B cell (primary cell): Measurements from ENCODE around the gene RFX3. TPM values are rescaled to one million over a fixed set of nuclear protein-coding genes. Genes with fewer than 3 reads are reported as not detected.

Experiments
- ATAC-seq: fragments of 200-7000 bp; cut with Tn5 transposase; one replicate; pipeline ENCODE4 v1.10.0; 2021; ENCODE audit warnings: low read depth, mild to moderate bottlenecking, moderate number of reproducible peaks, moderate library complexity
- CTCF ChIA-PET: fragments of 350-600 bp; sonication (Branson Sonifier 250); formaldehyde crosslinking; loops from one replicate; lab custom pipeline; 2021; ENCODE audit warnings: antibody characterized with exemption, inconsistent platforms; lab: Charles Lee
- POLR2A ChIA-PET: fragments of 350-600 bp; sonication (Branson Sonifier 250); formaldehyde crosslinking; loops from one replicate; lab custom pipeline; 2021; ENCODE audit warnings: antibody characterized with exemption; lab: Charles Lee
- DNase-seq: peaks from one replicate; pipeline ENCODE4 v3.0.0; 2013
- H2AFZ ChIP-seq: 2 replicates; pipeline ENCODE4 v1.6.1; 2012; ENCODE audit warnings: mild to moderate bottlenecking, low read depth, low read length; ENCODE audit not compliant: insufficient read depth, poor library complexity, severe bottlenecking
- H3K27ac ChIP-seq, 2 donors: 1 replicate in 1 of 2; 2 replicates in 1 of 2; pipeline ENCODE4 v1.5.1; 2012 to 2013; ENCODE audit warnings: low read length in 2 of 2, mild to moderate bottlenecking in 2 of 2, moderate library complexity in 1 of 2
- H3K27me3 ChIP-seq, 4 experiments: fragments of 200-600 bp in 1 of 4; sonication (generic) in 1 of 4; replicated peaks in 1 of 4; 1 replicate in 2 of 4; 2 replicates in 2 of 4; pipeline versions ENCODE4 v1.6.1 to v1.7.0; 2013 to 2016; ENCODE audit warnings: low read length in 3 of 4, mild to moderate bottlenecking in 2 of 4, mixed read lengths in 1 of 4, moderate library complexity in 1 of 4; ENCODE audit not compliant: insufficient read depth in 4 of 4, control insufficient read depth in 3 of 4; ENCODE audit errors: control extremely low read depth in 1 of 4
- H3K36me3 ChIP-seq, 2 experiments: replicated peaks in 1 of 2; 1 replicate in 1 of 2; 2 replicates in 1 of 2; pipeline versions ENCODE4 v1.6.1 to v1.7.1; 2013; ENCODE audit warnings: low read length in 1 of 2; ENCODE audit not compliant: insufficient read depth in 2 of 2, control insufficient read depth in 1 of 2; ENCODE audit errors: control extremely low read depth in 1 of 2, extremely low read depth in 1 of 2
- H3K4me1 ChIP-seq, 2 donors: fragments of 200-600 bp in 1 of 2; sonication (generic) in 1 of 2; 1 replicate in 1 of 2; 2 replicates in 1 of 2; pipeline versions ENCODE4 v1.5.1 to v1.6.1; 2013 to 2017; ENCODE audit warnings: low read length in 2 of 2; ENCODE audit not compliant: control insufficient read depth in 2 of 2, insufficient read depth in 2 of 2
- H3K4me2 ChIP-seq: replicated peaks from 2 replicates; pipeline ENCODE3; 2012; ENCODE audit warnings: mild to moderate bottlenecking, low read depth, low read length; ENCODE audit not compliant: poor library complexity, severe bottlenecking
- H3K4me3 ChIP-seq, 5 experiments: fragments of 200-600 bp in 1 of 5; sonication (generic) in 1 of 5; 1 replicate in 3 of 5; 2 replicates in 2 of 5; pipeline versions ENCODE4 v1.5.1 to v1.7.0; 2011 to 2016; ENCODE audit warnings: low read length in 4 of 5, mild to moderate bottlenecking in 4 of 5, low read depth in 2 of 5, control low read depth in 1 of 5, moderate library complexity in 1 of 5; ENCODE audit not compliant: insufficient read depth in 1 of 5; ENCODE audit errors: control extremely low read depth in 1 of 5, extremely low read depth in 1 of 5
- H3K79me2 ChIP-seq: fragments of 200-600 bp; sonication (generic); one replicate; pipeline ENCODE4 v1.6.0; 2016; ENCODE audit warnings: low read length; ENCODE audit not compliant: control insufficient read depth, insufficient read depth
- H3K9ac ChIP-seq: fragments of 200-600 bp; sonication (generic); 2 replicates; pipeline ENCODE4 v1.6.1; 2017; ENCODE audit warnings: mild to moderate bottlenecking, low read length, moderate library complexity
- H3K9me3 ChIP-seq, 3 donors: one replicate each; pipeline versions ENCODE4 v1.6.1 to v1.7.1; 2013; ENCODE audit warnings: low read length in 2 of 3; ENCODE audit not compliant: control insufficient read depth in 2 of 3, insufficient read depth in 1 of 3; ENCODE audit errors: control extremely low read depth in 1 of 3
- H4K20me1 ChIP-seq: 2 replicates; pipeline ENCODE4 v1.6.0; 2012; ENCODE audit warnings: mild to moderate bottlenecking, low read length; ENCODE audit not compliant: insufficient read depth, control insufficient read depth, poor library complexity, severe bottlenecking
- H3K27ac Mint-ChIP-seq: one replicate; pipeline ENCODE4 v1.8.0; 2021; ENCODE audit warnings: mixed read lengths
- H3K27me3 Mint-ChIP-seq: one replicate; pipeline ENCODE4 v1.8.0; 2021; ENCODE audit warnings: mixed read lengths
- H3K4me1 Mint-ChIP-seq: one replicate; pipeline ENCODE4 v1.8.0; 2021; ENCODE audit warnings: mixed read lengths
- H3K4me3 Mint-ChIP-seq: one replicate; pipeline ENCODE4 v1.8.0; 2021; ENCODE audit warnings: mixed read lengths
- H3K9me3 Mint-ChIP-seq: one replicate; pipeline ENCODE4 v1.8.0; 2022; ENCODE audit warnings: mixed read lengths; ENCODE audit not compliant: insufficient read depth
- EZH2 ChIP-seq: IDR thresholded peaks from 2 replicates; pipeline ENCODE4 v1.6.1; 2012; ENCODE audit warnings: borderline replicate concordance, low read depth, mild to moderate bottlenecking, moderate library complexity, low read length; ENCODE audit not compliant: insufficient read depth, poor library complexity, severe bottlenecking
- WGBS: methylation state at CpG from one replicate; pipeline ENCODE4 v1.1.5; 2013; ENCODE audit warnings: missing lambda C conversion rate; ENCODE audit not compliant: insufficient coverage; 5-methylcytosine and 5-hydroxymethylcytosine counted together
- intact Hi-C: fragments of 100-400 bp; cut with micrococcal nuclease; formaldehyde crosslinking; loops from one replicate; pipeline ENCODE4 v1.10.0; 2022
- polyA plus RNA-seq: library from polyadenylated mRNA; depleted of rRNA; stranded (reverse); fragments of >200 nt; gene quantifications from 2 replicates; pipeline ENCODE4 v1.2.3, GENCODE V29; 2012
- total RNA-seq, 2 donors: library from RNA; stranded (reverse); fragments of 120-200 nt in 1 of 2; gene quantifications; 1 replicate in 1 of 2; 2 replicates in 1 of 2; pipeline versions ENCODE4 v1.2.3 to v1.2.4, GENCODE V29; 2013 to 2022
- TF ChIP-seq, protein P1 (sequence below): fragments of 200-600 bp; IDR thresholded peaks from one replicate; pipeline ENCODE4 v1.8.0; 2022; ENCODE audit warnings: antibody characterized with exemption, mild to moderate bottlenecking

RFX3 gene
- total and polyA plus RNA-seq, 2 donors (not counting 1 experiment from before 2014, with no cell fraction given), result 6.1 to 39.1 TPM

DNA sequence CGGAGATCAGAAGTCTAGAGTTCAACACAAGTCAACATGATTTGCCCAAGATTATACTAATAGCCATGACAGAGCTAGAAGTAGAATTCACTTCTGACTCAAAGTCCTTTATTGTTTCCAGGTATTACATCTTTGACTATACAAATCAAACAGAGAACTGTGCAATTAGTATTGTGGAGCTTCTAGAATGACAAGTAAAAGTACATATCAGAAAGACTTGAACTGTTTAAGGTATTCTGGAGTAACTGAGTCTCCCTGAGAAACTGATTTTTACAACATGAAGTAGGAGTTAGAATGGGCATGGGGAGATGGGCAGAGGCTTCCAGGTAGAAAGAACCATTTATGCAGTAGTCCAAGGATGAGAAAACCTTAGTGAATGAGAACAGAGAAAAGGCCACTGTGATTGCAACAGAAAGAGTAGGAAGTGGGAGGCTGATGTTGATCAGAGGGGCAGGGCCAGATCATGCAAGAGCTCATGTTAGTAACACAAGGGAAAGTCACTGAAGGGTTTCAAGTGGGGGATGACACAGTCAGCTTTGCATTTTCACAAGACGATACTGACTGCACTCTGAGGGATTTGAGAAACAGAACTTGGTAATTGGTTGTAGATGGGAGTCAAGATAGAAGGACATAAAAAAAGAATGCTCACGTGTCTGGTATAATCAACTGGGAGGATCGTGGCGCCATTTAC lies 280.7 kb downstream of the RFX3 start:
- Histone ChIP-seq H3K4me1 (no peaks in the 10 kb centered on the region), H3K4me3 (no peak overlapping the region), H3K36me3 (peaks cover 2 to 16% of the 10 kb centered on the region in 2 experiments), H2AFZ (no peak overlapping the region), H3K27me3 (no peaks in the 10 kb centered on the region), H3K9ac (no peak overlapping the region), H3K27ac (no peak overlapping the region), H4K20me1 (no peaks in the 10 kb centered on the region), H3K4me2 (no peak overlapping the region), H3K79me2 (no peaks in the 10 kb centered on the region), H3K9me3 (no peaks in the 10 kb centered on the region)
- Mint-ChIP-seq H3K4me1 (no peaks in the 10 kb centered on the region), H3K4me3 (no peak overlapping the region), H3K9me3 (no peaks in the 10 kb centered on the region), H3K27me3 (no peaks in the 10 kb centered on the region), H3K27ac (no peak overlapping the region)
- DNase-seq (no peak), ATAC-seq (no peak)
- TF ChIP-seq, protein P1, sequence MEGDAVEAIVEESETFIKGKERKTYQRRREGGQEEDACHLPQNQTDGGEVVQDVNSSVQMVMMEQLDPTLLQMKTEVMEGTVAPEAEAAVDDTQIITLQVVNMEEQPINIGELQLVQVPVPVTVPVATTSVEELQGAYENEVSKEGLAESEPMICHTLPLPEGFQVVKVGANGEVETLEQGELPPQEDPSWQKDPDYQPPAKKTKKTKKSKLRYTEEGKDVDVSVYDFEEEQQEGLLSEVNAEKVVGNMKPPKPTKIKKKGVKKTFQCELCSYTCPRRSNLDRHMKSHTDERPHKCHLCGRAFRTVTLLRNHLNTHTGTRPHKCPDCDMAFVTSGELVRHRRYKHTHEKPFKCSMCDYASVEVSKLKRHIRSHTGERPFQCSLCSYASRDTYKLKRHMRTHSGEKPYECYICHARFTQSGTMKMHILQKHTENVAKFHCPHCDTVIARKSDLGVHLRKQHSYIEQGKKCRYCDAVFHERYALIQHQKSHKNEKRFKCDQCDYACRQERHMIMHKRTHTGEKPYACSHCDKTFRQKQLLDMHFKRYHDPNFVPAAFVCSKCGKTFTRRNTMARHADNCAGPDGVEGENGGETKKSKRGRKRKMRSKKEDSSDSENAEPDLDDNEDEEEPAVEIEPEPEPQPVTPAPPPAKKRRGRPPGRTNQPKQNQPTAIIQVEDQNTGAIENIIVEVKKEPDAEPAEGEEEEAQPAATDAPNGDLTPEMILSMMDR, result no peak
- no peak for TF ChIP-seq EZH2
- intact Hi-C loops, result no loop called here
- POLR2A ChIA-PET, result no interaction called here
- WGBS, result no CpG with 5 or more reads among the region's 5 CpGs
- CTCF ChIA-PET, result interaction anchor here (1.4 to 12.5 kb wide), 2 partner anchors 196 to 402 kb away, joined by 3 to 187 read pairs; no protein-coding TSS in a partner anchor

DNA sequence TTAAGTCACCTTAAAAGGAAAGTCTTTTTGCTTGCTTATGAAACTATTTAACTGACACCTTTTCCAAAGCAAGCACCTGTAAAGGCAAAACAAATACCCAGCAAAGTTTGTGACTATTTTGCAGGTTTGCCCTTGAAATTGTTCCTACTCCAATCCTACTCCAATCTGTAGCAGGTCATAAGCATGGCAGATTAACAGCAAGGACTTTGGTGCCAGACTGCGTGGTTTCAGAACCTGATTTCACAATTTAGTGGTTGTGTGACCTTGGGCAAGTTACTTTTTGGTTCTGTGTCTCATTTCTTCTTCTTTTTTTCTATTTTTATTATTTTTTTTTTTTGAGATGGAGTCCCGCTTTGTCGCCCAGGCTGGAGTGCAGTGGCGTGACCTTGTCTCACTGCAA lies 282.1 kb downstream of the RFX3 start:
- Histone ChIP-seq H3K27ac (no peak overlapping the region), H2AFZ (no peak overlapping the region), H3K36me3 (peaks cover 2 to 13% of the 10 kb centered on the region in 2 experiments), H3K4me2 (no peak overlapping the region), H3K27me3 (no peaks in the 10 kb centered on the region), H3K4me3 (no peak overlapping the region), H3K79me2 (no peaks in the 10 kb centered on the region), H3K9ac (no peak overlapping the region), H3K9me3 (no peaks in the 10 kb centered on the region), H4K20me1 (no peaks in the 10 kb centered on the region), H3K4me1 (no peaks in the 10 kb centered on the region)
- Mint-ChIP-seq H3K4me1 (no peaks in the 10 kb centered on the region), H3K9me3 (no peaks in the 10 kb centered on the region), H3K27me3 (no peaks in the 10 kb centered on the region), H3K4me3 (no peak overlapping the region), H3K27ac (no peak overlapping the region)
- intact Hi-C loops, result loop anchor here (2.0 kb wide), 1 partner anchor 873 kb away; no protein-coding TSS in a partner anchor
- ATAC-seq, result no peak
- CTCF ChIA-PET, result interaction anchor here (0.6 to 12.5 kb wide), 4 partner anchors 9 to 512 kb away, joined by 3 to 187 read pairs (median 3); no protein-coding TSS in a partner anchor
- TF ChIP-seq, protein P1, result no peak
- TF ChIP-seq EZH2, result no peak
- no CpG with 5 or more reads among the region's 4 CpGs for WGBS
- POLR2A ChIA-PET, result no interaction called here
- DNase-seq, result no peak
